Stomach (tissue), 4 donors: Measurements from ENCODE around the gene PTX4.

Experiments
- EP300 ChIP-seq: sonication (generic); formaldehyde crosslinking; IDR thresholded peaks from one replicate; pipeline ENCODE4 v1.6.1; 2017; ENCODE audit warnings: antibody characterized with exemption
- POLR2A ChIP-seq, 4 donors: fragments of 450-650 bp; IDR thresholded peaks; one replicate each; pipeline ENCODE4 v1.6.1; 2016; ENCODE audit warnings: antibody characterized with exemption in 4 of 4, control low read depth in 2 of 4, mild to moderate bottlenecking in 1 of 4, moderate library complexity in 1 of 4
- TF ChIP-seq, protein P1 (sequence below), 7 experiments: fragments of 450-650 bp in 4 of 7; fragments of 200-600 bp in 3 of 7; sonication (generic) in 3 of 7; IDR thresholded peaks; one replicate each; pipeline ENCODE4 v1.5.1; 2016 to 2019; ENCODE audit warnings: antibody characterized with exemption in 7 of 7, control low read depth in 2 of 7, mild to moderate bottlenecking in 1 of 7

GRCh38 chr16:1458977-1459341, 29.8 kb downstream of the PTX4 start:
- TF ChIP-seq, protein P1, sequence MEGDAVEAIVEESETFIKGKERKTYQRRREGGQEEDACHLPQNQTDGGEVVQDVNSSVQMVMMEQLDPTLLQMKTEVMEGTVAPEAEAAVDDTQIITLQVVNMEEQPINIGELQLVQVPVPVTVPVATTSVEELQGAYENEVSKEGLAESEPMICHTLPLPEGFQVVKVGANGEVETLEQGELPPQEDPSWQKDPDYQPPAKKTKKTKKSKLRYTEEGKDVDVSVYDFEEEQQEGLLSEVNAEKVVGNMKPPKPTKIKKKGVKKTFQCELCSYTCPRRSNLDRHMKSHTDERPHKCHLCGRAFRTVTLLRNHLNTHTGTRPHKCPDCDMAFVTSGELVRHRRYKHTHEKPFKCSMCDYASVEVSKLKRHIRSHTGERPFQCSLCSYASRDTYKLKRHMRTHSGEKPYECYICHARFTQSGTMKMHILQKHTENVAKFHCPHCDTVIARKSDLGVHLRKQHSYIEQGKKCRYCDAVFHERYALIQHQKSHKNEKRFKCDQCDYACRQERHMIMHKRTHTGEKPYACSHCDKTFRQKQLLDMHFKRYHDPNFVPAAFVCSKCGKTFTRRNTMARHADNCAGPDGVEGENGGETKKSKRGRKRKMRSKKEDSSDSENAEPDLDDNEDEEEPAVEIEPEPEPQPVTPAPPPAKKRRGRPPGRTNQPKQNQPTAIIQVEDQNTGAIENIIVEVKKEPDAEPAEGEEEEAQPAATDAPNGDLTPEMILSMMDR (IDR thresholded peaks at IDR 0.05): no peak
- no peak for TF ChIP-seq POLR2A (IDR thresholded peaks at IDR 0.05)
- TF ChIP-seq EP300: no peak
